Heart left ventricle (tissue), 16 donors: ENCODE data around the gene PLAU. TPM values are rescaled to one million over a fixed set of nuclear protein-coding genes. Genes with fewer than 3 reads are reported as not detected.

Source experiments
- ATAC-seq, 4 donors: fragments of 200-7000 bp; cut with Tn5 transposase; one replicate each; pipeline ENCODE4 v1.9.1; 2020 to 2022; ENCODE audit warnings: moderate library complexity in 4 of 4, mild to moderate bottlenecking in 3 of 4, moderate number of reproducible peaks in 1 of 4
- DNase-seq, 5 donors: peaks; one replicate each; pipeline ENCODE4 v3.0.0-alpha.2; 2020
- H3K27ac ChIP-seq, 12 donors: fragments of 200-600 bp; sonication (generic) in 4 of 12; one replicate each; pipeline versions ENCODE4 v1.5.0 to v1.8.0; 2016 to 2022; ENCODE audit warnings: mild to moderate bottlenecking in 2 of 12
- H3K27me3 ChIP-seq, 9 donors: fragments of 200-600 bp; sonication (generic) in 2 of 9; one replicate each; pipeline versions ENCODE4 v1.5.1 to v1.8.0; 2016 to 2022; ENCODE audit warnings: mild to moderate bottlenecking in 3 of 9
- H3K36me3 ChIP-seq, 9 donors: fragments of 200-600 bp; sonication (generic) in 2 of 9; one replicate each; pipeline versions ENCODE4 v1.5.0 to v1.8.0; 2018 to 2022; ENCODE audit warnings: mild to moderate bottlenecking in 2 of 9
- H3K4me1 ChIP-seq, 12 donors: fragments of 200-600 bp; sonication (generic) in 4 of 12; one replicate each; pipeline versions ENCODE4 v1.5.0 to v1.8.0; 2016 to 2022; ENCODE audit warnings: mild to moderate bottlenecking in 3 of 12
- H3K4me3 ChIP-seq, 12 donors: fragments of 200-600 bp; sonication (generic) in 4 of 12; one replicate each; pipeline versions ENCODE4 v1.5.0 to v1.8.0; 2017 to 2022; ENCODE audit warnings: mild to moderate bottlenecking in 9 of 12, moderate library complexity in 4 of 12
- H3K9me3 ChIP-seq, 12 donors: fragments of 200-600 bp; sonication (generic) in 4 of 12; one replicate each; pipeline versions ENCODE4 v1.5.0 to v1.8.0; 2016 to 2022; ENCODE audit warnings: mild to moderate bottlenecking in 1 of 12
- CTCF ChIP-seq, 12 donors: fragments of 200-600 bp; sonication (generic) in 4 of 12; IDR thresholded peaks; one replicate each; pipeline versions ENCODE4 v1.5.0 to v1.8.0; 2018 to 2022; ENCODE audit warnings: antibody characterized with exemption in 12 of 12, mild to moderate bottlenecking in 5 of 12
- POLR2A ChIP-seq, 2 donors: fragments of 450-650 bp; IDR thresholded peaks; one replicate each; pipeline ENCODE4 v1.6.1; 2017; ENCODE audit warnings: antibody characterized with exemption in 2 of 2, mild to moderate bottlenecking in 2 of 2, moderate library complexity in 2 of 2
- WGBS, 4 donors: extraction: QIAGEN DNeasy Blood & Tissue Kit in 2 of 4; methylation state at CpG; one replicate each; pipeline versions ENCODE4 v1.1.5 to v1.1.7; 2013 to 2018; 5-methylcytosine and 5-hydroxymethylcytosine counted together
- intact Hi-C, 10 donors: fragments of 100-400 bp; cut with DNase I; formaldehyde crosslinking; loops; one replicate each; pipeline versions ENCODE4 v1.11.1 to v1.14.2; 2022
- polyA plus RNA-seq, 2 donors: library from polyadenylated mRNA; stranded (reverse); fragments of 200-250 nt; gene quantifications; one replicate each; pipeline ENCODE4 v1.2.3, GENCODE V29; 2013
- total RNA-seq, 9 donors: library from RNA; depleted of rRNA in 2 of 9; stranded (reverse); fragments of >200 nt in 2 of 9; fragmentation: NEBNext Ultra II Directional in 3 of 9; extraction: Animal tissue kit (Norgen Biotek cat#: 25700) in 3 of 9; gene quantifications; one replicate each; pipeline versions ENCODE4 v1.1.0 to v1.2.4, GENCODE V29; 2016 to 2023
- donor health status: ischemic (EF 13 %, LVEDD 7.1; RV severe dilation, severe dysfunction).
- donor health status: healthy with polysubstance abuse.
- donor health status: DM: no; HTN: yes; CAD: no.
- donor health status: DM: no; HTN: no; CAD: no.
- donor health status: ischemic (EF 25% LVEDD 6.9; RV normal size, moderate dysfunction).
- donor health status: ischemic (EF 25% LVEDD 5.7; RV mildly dilated, moderate dysfunction).
- donor health status: healthy.
- donor health status: DM: yes; HTN: yes; CAD: no.
- donor health status: ischemic (EF 35%, LVEDD 5.7; RV mildly dilated, moderate dysfunction).
- donor health status: nonischemic (EF 11% LVEDD 7.7; RV severe dilation, severe dysfunction).
- donor health status: DM: yes; HTN: yes; CAD: no.
- donor health status: PGD.
- donor health status: ischemic (EF 29% LVEDD 5.4; RV normal size, mild dysfunction).
- donor health status: nonischemic (EF 23%, LVEDD 6.1; RV moderate dilation, normal function).

PLAU gene
- total and polyA plus RNA-seq, 11 donors, result 3.3 to 68.1 (median 10.3) TPM

GRCh38 chr10:73946253-73947145 lies 35.6 kb downstream of the PLAU start:
- Histone ChIP-seq H3K27ac (no peak overlapping the region), H3K4me1 (peaks cover 0 to 4% (median 0%) of the 10 kb centered on the region in 12 donors), H3K36me3 (no peaks in the 10 kb centered on the region), H3K27me3 (no peaks in the 10 kb centered on the region), H3K4me3 (no peak overlapping the region), H3K9me3 (peaks cover 0 to 2% (median 0%) of the 10 kb centered on the region in 12 donors)
- DNase-seq (peak in 1 of 5 donors; percentile 53), ATAC-seq (no peak)
- TF ChIP-seq CTCF (IDR thresholded peaks at IDR 0.05) (no peak), POLR2A (IDR thresholded peaks at IDR 0.05) (no peak)
- intact Hi-C loops, result loop anchor here in 2 of 10 donors (5.0 kb wide), 1 partner anchor 136 kb away; no protein-coding TSS in a partner anchor
- 83 to 90% (median 85%) methylated on average over 9 of the region's 9 CpGs for WGBS, 4 donors

- no peak for TF ChIP-seq POLR2A (IDR thresholded peaks at IDR 0.05)
- TF ChIP-seq CTCF (IDR thresholded peaks at IDR 0.05), result no peak
- H3K27ac ChIP-seq, result peak overlapping the region in 1 of 12 donors; percentile 52
- DNase-seq, result no peak
- H3K4me3 ChIP-seq, result no peak overlapping the region
- peaks cover 0 to 6% (median 0%) of the 10 kb centered on the region in 12 donors for H3K4me1 ChIP-seq
- no peaks in the 10 kb centered on the region for H3K36me3 ChIP-seq
- H3K9me3 ChIP-seq, result peaks cover 0 to 2% (median 0%) of the 10 kb centered on the region in 12 donors
- no peak for ATAC-seq
- 86 to 95% (median 93%) methylated on average over 10 of the region's 10 CpGs for WGBS, 4 donors
- intact Hi-C loops, result loop anchor here in 2 of 10 donors (5.0 kb wide), 1 partner anchor 133 kb away; no protein-coding TSS in a partner anchor
- no peaks in the 10 kb centered on the region for H3K27me3 ChIP-seq
These were observed 38.2 kb downstream of the PLAU start for GRCh38 chr10:73948947-73949633.

GRCh38 chr10:73950155-73950948 lies 39.4 kb downstream of the PLAU start:
- Histone ChIP-seq H3K36me3 (no peaks in the 10 kb centered on the region), H3K27me3 (no peaks in the 10 kb centered on the region), H3K9me3 (peaks cover 0 to 2% (median 0%) of the 10 kb centered on the region in 12 donors), H3K4me1 (peaks cover 0 to 6% (median 0%) of the 10 kb centered on the region in 12 donors), H3K27ac (peak overlapping the region in 3 of 12 donors; percentile 45 to 61 (median 52)), H3K4me3 (no peak overlapping the region)
- TF ChIP-seq POLR2A (IDR thresholded peaks at IDR 0.05) (no peak), CTCF (IDR thresholded peaks at IDR 0.05) (no peak)
- peak in 2 of 4 donors; percentile 16 to 57 for ATAC-seq
- intact Hi-C loops, result loop anchor here in 1 of 10 donors (10.0 kb wide), 1 partner anchor 134 kb away; no protein-coding TSS in a partner anchor
- WGBS, 4 donors, result 67 to 73% (median 72%) methylated on average over 13 of the region's 13 CpGs
- DNase-seq, result peak in 2 of 5 donors; percentile 16 to 34
